Mononuclear cell (primary cell): ENCODE results near the gene DNAH17. TPM values are rescaled to one million over a fixed set of nuclear protein-coding genes. Genes with fewer than 3 reads are reported as not detected.

Source experiments
- H3K27me3 ChIP-seq: 2 replicates; pipeline ENCODE4 v1.6.0; 2011; ENCODE audit warnings: low read length, control low read depth; ENCODE audit not compliant: insufficient read depth
- H3K4me1 ChIP-seq: 2 replicates; pipeline ENCODE4 v1.5.1; 2011; ENCODE audit warnings: mild to moderate bottlenecking, low read length, control low read depth; ENCODE audit not compliant: insufficient read depth
- H3K4me3 ChIP-seq: 2 replicates; pipeline ENCODE4 v1.5.1; 2011; ENCODE audit warnings: mild to moderate bottlenecking, low read length, moderate library complexity
- H3K9me3 ChIP-seq: 2 replicates; pipeline ENCODE4 v1.5.1; 2011; ENCODE audit warnings: low read depth, mild to moderate bottlenecking, control low read depth, low read length
- total RNA-seq: library from RNA; depleted of rRNA; stranded (reverse); fragments of >200 nt; gene quantifications from one replicate; pipeline ENCODE4 v1.2.3, GENCODE V29; 2012

DNAH17 gene
- total RNA-seq, 1 donor, result under 0.01 TPM

DNA sequence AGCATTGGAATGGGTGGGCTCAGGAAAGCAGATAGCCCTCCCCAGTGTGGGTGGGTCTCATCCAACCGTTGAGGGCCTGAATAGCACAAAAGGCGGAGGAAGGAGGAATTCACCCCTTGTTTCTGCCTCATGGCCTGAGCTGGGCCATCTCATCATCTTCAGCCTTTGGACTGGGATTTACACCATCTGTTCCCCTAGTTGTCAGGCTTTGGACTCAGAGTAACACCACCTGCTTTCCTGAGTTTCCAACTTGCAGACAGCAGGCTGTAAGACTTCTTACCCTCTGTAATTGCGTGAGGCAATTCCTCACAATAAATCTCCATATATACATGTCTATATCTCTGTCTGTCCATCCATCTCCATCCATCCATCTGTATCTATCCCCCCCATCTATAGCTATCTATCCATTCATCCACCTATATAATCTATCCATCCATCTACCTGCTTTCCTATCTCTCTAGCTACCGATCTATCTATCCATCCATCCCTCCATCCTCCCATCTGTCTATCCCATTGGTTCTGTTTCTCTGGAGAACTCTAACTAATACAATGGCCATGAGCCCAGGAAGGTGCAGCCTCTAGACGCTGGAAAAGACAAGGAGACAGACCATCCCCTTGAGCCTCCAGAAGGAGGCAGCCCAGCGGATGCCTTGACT, 21.3 kb downstream of the DNAH17 start:
- H3K4me1 ChIP-seq, result no peaks in the 10 kb centered on the region
- no peaks in the 10 kb centered on the region for H3K27me3 ChIP-seq
- no peak overlapping the region for H3K4me3 ChIP-seq
- H3K9me3 ChIP-seq, result no peaks in the 10 kb centered on the region

DNA sequence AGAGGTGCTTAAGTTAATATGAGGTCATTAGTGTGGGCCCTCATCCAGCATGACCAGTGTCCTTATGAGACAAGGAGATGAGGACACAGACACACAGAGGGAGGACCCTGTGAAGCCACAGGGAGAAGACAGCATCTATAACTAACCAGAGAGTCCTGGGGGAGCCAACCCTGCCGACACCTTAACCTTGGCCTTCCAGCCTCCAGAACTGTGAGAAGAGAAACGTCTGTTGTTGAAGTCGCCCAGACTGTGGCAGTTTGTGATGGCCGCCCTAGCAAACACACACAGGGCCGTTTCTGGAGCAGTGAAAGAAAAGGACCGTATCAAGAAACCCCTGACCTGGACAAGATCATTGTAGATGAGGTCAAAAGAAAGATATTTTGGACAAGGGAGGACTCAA, 26.7 kb downstream of the DNAH17 start:
- H3K4me1 ChIP-seq, result no peaks in the 10 kb centered on the region
- H3K27me3 ChIP-seq, result no peaks in the 10 kb centered on the region
- no peaks in the 10 kb centered on the region for H3K9me3 ChIP-seq
- H3K4me3 ChIP-seq, result no peak overlapping the region

DNA sequence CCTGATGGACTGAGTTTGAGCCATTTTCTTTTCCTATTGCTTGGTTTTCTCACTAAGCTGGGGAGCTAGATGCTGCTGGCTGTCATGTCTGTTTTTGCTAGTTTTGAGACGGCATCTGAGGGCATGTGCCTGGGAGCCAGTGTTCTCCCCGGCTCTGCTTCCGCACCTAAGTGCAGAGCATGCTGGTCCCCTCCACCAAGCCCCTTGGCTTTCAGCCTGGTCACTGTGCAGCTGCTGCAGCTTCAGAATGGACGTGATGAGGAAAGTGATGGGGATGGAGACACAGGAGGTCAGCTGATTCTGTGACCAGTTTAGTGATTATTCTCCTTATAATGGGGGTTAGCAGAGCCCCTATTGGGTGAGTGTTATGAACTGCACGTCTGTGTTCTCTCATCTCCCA, 28.5 kb downstream of the DNAH17 start:
- Histone ChIP-seq H3K4me1 (no peaks in the 10 kb centered on the region), H3K9me3 (no peaks in the 10 kb centered on the region), H3K27me3 (no peaks in the 10 kb centered on the region), H3K4me3 (no peak overlapping the region)

DNA sequence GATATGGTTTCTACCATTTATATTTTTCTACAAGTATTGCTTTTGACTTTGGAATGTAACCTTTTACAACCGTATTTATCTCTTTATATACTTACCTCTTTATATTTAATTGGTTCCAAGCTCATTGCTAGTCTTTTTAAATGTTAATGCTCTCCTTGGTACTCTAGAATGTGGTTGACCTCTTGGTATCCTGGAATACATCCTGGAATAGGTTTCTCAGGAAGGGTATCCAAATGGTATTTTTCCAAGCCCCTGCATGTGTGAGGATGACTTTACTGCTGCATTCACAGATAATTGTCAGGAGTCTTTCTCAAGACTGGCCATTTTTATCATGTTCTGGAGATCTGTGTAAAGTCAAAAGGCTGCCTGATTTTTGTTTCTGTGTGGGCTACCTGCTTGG, 30.2 kb downstream of the DNAH17 start:
- Histone ChIP-seq H3K4me1 (no peaks in the 10 kb centered on the region), H3K9me3 (no peaks in the 10 kb centered on the region), H3K27me3 (no peaks in the 10 kb centered on the region), H3K4me3 (no peak overlapping the region)

DNA sequence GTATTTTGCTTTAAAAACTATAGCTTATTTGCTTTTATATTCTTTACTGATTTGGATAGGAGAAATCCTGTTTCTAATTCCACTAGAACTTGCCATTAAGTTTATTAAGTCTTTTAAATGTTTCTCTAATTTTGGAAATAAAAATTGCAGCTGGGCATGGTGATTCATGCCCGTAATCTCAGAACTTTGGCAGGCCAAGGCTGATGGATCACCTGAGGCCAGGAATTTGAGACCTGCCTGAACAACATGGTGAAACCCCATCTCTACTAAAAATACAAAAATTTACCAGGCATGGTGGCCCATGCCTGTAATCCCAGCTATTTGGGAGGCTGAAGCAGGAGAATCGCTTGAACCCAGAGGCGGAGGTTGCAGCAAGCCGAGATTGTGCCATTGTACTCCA, 30.7 kb downstream of the DNAH17 start:
- H3K4me3 ChIP-seq, result no peak overlapping the region
- no peaks in the 10 kb centered on the region for H3K4me1 ChIP-seq
- H3K9me3 ChIP-seq, result no peaks in the 10 kb centered on the region
- no peaks in the 10 kb centered on the region for H3K27me3 ChIP-seq

DNA sequence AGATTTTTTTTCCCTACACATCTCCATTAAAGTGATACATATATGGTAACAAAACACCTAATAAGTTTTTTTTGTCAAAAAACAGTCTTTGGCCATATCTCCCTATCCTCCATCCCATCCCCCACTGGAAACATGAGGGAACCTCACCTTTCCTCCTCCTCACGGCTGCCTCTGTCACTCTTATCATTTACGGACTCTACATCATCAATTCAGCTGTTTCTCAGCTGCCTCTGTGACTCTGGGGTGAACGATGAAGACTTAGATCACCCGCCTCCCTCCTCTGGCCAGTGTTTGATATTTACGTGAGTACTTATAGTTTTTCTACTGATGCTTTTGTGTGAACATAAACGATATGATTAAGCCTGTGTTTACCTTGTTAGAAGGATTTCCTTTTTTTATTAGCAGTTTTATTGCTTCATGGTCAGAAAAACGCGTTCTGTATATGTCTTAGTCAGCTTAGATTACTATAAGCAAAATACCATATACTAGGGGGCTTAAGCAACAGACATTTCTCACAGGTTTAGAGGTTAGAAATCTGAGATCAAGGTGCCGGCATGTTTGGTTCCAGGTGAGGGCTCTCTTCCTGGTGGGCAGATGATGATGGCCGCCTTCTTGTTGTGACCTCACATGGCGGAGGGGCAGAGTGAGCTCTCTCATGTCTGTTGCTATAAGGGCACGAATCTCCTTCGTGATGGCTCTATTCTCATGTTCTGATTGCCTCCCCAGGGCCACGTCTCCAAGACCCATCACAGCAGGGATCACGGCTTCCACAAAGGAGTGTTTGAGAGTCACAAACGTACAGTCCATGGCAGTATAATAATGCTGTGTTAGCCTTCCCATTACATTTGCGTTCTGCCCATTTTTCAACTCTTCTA, 32.1 kb downstream of the DNAH17 start:
- no peaks in the 10 kb centered on the region for H3K4me1 ChIP-seq
- no peak overlapping the region for H3K4me3 ChIP-seq
- no peaks in the 10 kb centered on the region for H3K27me3 ChIP-seq
- no peaks in the 10 kb centered on the region for H3K9me3 ChIP-seq

DNA sequence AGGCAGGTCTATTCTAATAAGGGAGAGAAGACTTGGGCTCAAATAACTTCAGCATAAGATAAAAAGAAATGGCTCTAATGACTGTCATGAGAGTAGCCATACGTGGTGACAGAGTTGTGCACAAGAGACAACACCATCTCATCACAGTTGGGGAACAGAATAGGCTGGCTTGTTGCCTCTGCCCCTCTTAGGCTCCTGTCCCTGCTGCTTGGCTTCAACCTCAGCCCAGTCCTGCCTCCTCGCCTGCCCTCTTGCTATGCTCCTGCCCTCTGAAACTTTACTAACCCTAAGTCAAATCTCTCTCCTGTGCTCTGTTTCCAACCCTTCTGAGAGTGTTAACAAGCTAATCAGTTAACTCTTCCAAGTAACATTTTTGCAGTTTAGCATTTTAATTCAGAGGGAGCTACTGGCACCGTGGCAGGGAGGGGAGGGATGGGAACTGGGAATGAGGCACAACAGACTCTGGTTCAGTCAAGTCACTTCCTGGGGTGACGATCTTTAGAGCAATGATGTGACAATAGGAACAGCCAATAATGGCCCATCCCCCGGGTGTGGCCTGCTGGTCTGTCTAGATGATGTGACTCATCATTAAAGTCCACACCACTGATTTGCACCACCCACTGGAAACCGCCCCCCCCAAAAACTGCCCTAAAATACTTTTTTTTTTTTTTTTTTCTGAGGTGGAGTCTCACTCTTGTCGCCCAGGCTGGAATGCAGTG, 35.5 kb downstream of the DNAH17 start:
- no peak overlapping the region for H3K4me3 ChIP-seq
- H3K4me1 ChIP-seq, result no peaks in the 10 kb centered on the region
- H3K9me3 ChIP-seq, result no peaks in the 10 kb centered on the region
- H3K27me3 ChIP-seq, result no peaks in the 10 kb centered on the region

DNA sequence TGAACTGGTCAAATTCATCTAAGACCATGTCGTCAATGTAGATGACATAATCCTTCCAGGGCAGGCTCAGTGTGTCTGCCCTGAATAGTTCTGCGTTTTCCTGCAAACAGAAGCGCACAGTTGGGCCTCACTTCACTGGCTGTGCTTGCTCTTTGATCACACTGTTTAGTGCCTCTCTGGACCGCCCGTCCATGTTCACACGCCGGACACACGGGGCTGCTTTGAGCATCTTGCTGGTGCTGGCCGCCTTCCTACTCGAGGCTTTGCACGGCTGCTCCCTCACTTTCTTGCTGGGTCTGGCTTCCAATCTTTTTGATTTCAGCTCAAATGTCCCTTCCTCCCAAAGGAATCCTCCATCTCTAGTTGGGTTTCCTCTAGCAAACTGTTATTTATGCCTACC, 37.4 kb downstream of the DNAH17 start:
- Histone ChIP-seq H3K27me3 (no peaks in the 10 kb centered on the region), H3K4me3 (no peak overlapping the region), H3K4me1 (peaks cover 8% of the 10 kb centered on the region), H3K9me3 (no peaks in the 10 kb centered on the region)

DNA sequence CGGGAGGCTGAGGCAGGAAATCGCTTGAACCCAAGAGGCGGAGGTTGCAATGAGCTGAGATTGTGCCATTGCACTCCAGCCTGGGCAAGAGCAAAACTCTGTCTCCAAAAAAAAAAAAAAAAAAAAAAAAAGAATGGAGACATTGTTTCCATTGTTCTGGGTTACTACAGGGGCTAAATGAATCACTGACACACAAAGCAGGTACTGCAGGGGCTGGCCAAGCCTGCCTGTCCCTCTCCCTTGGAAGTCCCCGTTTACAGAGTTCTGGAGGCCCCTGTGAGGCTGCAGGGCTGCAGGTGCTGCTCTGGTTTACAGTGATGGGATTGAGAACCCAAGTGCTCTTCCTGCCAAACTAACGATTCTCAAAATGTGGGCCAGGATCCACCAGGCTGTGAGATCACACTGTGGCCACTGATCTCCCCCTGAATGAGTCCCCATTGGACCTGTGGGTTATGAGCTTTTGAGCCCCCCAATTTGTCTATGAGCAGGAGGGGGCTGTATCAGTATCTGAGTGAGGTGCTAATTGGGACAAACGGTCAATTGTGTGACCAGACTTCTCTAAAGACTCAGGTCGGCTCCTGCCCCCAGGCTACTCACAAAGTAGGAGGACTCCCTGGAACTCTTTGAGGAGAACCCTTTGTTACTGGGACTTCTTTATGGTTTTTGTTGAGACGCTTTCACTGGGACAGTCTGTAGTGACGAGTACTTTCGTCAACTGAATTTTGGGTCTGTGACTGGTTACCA, 39.0 kb downstream of the DNAH17 start:
- Histone ChIP-seq H3K4me1 (peaks cover 10% of the 10 kb centered on the region), H3K9me3 (no peaks in the 10 kb centered on the region), H3K27me3 (no peaks in the 10 kb centered on the region), H3K4me3 (no peak overlapping the region)

DNA sequence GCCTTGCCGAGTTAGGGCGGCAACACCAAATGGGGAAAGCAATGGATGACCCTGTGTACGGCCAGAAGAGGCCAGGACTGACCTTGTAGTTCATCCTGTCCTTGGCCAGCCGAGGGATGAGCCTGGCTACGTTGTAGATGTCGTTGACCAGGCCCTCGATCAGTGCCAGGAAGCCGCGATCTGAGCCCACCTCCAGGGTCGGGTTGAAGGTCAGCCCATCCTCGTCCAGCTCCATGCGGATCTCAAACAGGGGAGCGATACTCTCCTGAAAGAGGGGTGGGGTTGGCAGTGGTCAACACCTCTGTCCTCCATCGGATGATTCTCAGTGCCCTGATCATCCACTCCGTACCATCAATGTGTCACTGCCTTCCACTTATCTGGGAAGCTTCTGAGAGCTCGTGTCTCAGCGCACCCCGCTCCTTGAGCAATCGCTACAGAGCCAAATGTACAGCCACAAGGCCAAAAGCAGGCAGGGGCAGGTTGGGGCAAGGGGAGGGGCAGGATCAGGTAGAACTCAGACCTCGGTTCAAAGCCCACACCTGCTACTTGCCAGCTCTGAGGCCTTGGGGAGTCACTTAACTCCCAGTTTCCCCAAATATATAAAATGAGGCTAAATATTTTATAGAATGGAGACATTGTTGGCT, 39.9 kb downstream of the DNAH17 start:
- no peaks in the 10 kb centered on the region for H3K9me3 ChIP-seq
- no peaks in the 10 kb centered on the region for H3K27me3 ChIP-seq
- H3K4me1 ChIP-seq, result peaks cover 10% of the 10 kb centered on the region
- H3K4me3 ChIP-seq, result no peak overlapping the region

DNA sequence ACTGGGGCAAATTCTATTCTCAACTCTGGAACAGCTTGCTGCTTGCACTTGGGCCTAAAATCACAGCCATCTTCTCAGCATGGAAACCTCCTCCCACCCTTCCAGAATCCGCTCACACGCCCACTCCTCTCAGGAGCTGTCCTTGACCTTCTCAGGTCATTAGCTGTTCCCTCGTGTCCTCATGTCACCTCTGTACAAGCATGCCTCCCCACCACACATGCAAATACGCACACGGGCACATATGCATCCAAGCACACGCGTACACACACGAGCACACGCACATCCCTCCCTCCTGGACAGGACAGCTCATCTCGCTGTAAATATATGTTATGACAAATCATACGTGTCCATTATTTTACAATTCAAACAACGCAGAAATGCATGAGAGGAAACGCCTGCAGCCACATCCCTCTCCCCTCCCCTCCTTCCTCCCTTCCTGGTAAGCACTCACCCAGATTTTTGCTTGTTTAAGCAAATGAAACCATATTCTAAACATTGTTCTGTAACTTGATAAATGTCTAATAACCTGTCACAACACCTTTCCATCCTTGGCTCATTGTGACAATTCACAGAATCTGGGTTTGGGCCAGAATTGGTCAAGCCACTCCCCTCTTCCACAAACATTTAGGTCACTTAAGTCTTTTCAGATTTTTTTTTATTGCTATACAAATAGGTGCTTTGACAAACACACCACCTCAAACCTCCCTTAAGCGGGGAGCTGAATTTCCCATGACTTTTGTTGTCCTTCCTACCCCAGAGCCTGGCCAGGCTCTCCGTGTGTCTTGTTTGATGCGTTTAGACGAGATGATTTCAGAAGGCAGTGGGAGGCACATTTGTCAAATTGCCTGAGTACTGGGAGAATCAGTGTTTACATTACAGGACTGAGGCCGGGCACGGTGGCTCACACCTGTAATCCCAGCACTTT, 41.7 kb downstream of the DNAH17 start:
- H3K9me3 ChIP-seq, result no peaks in the 10 kb centered on the region
- peaks cover 10% of the 10 kb centered on the region for H3K4me1 ChIP-seq
- no peak overlapping the region for H3K4me3 ChIP-seq
- no peaks in the 10 kb centered on the region for H3K27me3 ChIP-seq

DNA sequence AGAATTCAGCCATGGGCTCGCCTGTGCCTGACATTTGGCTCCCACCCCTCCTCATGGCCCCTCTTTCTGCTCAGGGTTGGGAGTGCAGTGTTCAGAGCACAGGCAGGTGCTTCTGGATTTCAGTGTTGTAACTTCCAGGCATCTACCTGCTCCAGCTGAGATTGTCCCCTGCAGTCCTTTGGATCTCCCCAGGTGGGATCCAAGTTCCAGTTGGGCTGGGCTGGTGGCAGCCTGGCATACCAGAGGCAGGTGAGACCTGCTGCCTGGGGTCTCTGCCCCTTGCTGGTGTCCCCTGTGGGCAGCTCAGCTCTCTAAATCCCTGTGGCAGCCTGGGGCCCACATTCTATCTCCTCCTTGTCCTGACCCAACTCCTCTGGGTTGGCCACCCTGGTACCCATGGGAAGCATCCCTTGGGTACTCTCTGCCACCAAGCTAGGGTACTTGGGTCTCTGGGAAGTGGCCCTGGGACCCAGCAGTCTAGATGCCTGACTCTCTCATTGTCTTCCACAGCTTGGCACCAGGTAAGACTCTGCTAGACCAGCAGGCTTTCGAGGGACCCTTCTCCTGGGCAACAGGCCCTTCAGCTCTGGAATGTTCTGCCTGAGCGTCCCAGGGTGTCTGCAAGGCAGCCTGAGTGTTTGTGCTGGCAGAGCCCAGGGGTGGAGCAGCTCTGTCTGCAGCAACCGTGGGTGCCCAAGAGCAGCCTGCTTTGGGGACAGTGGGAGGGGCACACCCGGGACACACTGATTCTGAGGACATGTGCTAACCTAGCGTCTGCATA, 42.5 kb downstream of the DNAH17 start:
- H3K27me3 ChIP-seq, result no peaks in the 10 kb centered on the region
- no peaks in the 10 kb centered on the region for H3K9me3 ChIP-seq
- peaks cover 10% of the 10 kb centered on the region for H3K4me1 ChIP-seq
- H3K4me3 ChIP-seq, result no peak overlapping the region
